HG03457 (cell line): ENCODE data around the gene HLA-B.
"Not testable (repeated sequence)": the region's sequence is repeated elsewhere in the genome, so short reads cannot be mapped to it uniquely, and the experiment has no call there.

ENCODE experiments used
- ATAC-seq: cut with Tn5 transposase; IDR thresholded peaks from one replicate; pipeline ENCODE4 v1.9.1; 2021; ENCODE audit warnings: moderate number of reproducible peaks; ENCODE audit not compliant: unreplicated experiment

The HLA-B gene

DNA sequence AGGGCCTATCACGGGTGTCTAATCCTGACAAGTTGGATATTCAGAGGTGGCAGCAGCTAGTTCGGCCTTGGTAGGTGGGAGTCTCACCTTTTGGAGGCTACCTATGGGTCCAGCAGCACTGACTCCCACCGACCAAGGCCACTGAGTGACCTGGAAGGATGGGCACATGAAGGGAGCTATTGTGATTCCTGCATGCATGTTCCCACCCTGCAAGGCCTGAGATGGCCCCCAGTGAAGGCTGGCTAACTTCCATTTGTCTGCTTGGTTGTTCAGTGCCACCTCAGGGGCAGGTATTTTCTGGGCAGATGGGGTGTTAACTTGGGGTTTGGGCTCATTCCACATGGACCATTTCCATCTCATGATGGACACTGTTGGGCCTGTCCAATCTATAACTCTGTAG, 28.1 kb upstream of the HLA-B start:
- ATAC-seq, result no peak

DNA sequence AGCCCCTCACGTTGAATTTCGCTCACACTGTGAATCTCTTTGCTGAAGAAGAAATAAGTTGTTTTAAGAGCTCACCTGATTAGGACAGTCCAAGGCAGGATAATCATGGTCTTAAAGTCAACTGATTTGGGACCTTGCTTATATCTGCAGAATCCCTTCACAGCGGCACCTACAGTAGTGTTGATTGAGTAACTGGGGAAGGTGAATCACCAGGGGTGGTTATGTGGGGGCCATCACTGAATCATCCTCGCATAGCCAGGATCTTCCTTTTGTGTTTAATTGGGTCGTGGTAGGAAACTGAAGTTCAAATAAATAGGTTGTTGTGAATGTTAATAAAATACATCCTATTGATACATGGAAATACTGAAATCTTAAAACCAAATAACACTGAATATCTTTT, 26.2 kb upstream of the HLA-B start:
- no peak for ATAC-seq

DNA sequence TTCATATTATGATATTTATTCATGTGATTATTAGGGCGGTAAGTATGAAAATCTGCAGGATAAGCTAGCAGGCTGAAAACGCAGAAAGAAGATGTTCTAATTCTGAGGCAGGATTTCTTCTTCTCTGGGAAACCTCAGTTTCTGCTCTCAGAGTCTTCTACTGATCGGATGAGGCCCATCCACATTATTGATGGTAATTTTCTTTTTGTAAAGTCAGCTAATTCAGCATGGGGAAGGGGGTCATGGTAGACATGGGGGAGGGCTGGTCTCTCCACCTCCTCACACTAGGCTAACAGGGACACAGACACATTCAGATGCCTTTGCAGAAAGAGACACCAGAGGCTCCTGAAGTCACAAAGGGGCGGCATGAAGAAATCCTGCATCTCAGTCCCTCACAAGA, 24.7 kb upstream of the HLA-B start:
- ATAC-seq, result no peak

DNA sequence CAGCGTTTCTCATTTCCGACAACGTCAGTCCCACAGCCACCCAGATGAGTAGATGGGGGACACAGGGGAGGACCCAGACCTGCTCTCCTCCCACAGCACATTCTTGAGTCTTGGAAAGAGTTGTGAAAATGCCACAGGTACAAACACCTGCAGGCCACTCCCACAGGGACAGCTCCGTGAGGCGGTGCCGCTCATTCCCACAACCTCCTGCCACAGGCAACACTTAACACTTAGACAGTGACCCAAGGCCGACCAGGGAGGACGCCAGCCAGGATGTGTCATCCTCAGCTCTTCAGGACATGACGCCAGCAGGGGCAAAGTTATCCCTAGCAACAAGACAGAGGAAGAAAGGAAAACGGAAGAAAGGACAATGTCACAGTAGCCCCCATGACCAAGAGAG, 22.9 kb upstream of the HLA-B start:
- no peak for ATAC-seq

DNA sequence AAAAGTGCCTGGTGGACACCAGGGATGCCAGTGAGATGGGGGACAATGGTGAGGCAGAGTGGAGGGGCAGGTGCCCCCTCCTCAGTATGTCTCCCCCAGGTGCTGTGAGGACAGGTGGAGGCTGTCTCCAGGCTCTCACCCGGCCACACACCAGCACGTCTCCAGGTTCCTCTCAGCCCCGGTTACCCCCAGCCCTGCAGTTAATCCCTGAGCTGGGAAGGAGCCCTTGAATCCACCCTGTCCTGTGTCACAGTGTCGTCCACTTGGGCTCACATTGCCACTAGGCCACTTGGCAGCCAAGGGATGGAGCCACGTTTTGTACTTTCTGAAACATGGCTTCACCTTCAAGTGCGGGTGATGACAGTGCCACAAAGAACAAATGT, 21.7 kb upstream of the HLA-B start:
- no peak for ATAC-seq

DNA sequence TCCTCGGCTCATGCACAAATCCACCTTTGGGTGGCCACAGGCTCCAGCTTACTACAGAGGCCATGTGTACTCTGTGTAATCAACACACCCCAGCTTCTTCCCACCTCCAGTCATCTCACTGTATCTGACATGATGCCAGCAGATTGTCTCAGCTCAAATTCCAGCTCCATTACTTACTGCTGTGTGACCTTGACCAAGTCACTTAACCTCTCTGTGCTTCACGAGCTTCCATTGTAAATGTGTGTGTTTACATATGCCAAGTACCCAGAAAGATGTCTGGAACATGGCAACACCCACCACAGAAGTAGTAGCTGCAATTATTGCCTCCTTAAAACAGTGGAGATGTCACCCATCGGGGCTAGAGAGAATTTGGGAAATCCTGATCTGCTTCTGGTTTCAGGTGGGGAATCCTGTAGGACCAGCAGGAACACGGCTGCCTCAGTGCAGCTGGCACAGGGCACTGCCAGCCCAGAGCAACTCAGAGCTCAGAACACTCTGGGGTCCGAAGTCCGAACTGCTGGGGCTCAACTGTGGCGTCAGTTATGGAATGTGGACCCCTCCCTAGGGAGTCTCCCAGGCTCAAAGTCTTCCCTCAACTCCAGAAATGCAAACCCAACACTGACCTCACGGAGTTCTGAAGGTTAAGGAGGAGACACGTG, 21.2 kb upstream of the HLA-B start:
- no peak for ATAC-seq

DNA sequence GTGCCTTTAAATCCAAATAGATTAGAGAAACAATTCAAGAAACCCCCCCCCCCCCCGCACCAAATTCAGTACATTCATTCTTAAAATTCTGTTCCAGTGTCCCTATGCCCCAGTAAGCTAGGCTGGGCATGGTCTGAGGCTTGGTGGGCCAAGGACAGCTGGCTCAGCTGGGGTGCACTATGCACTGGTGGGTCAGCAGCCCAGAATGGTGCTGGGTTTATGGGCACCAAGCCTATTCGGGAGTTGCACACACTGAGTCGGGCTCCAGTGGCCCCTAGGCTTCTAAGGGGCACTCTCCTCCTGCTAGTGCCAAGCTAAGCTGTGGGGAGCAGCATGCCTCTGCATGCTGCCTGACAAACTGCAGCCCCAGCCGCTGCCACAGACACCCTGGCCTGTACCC, 20.1 kb upstream of the HLA-B start:
- ATAC-seq, result no peak

DNA sequence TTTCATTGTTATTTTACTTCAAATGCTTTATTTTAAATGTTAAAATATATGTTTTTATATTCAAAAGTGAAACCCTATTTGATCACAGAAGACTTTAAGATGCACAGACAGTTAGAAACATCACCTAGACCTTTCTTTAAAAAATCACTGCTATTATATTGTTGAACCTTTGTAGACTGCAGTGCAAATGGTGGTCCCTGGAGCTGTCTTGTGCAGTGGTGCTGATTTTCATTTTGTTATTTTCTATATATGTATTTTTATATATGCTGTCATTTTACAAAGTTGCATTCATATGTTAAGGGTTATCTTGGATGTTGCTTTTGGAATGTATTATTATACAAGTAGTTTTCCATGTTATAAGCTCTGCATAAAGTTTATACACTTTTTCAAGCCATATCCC, 18.7 kb upstream of the HLA-B start:
- ATAC-seq, result no peak

DNA sequence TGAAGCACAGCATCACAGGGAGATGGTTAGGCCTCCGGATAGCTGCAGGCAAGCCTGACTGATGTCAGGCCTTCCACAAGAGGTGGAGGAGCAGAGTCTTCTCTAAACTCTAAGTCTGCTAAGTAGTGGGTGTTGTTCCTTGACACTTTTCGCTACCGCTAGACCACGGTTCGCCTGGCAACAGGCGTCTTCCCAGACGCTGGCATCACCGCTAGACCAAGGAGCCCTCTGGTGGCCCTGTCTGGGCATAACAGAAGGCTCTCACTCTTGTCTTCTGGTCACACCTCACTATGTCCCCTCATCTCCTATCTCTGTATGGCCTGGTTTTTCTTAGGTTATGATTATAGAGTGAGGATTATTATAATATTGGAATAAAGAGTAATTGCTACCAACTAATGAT, 17.1 kb upstream of the HLA-B start:
- ATAC-seq, result not testable (repeated sequence)

DNA sequence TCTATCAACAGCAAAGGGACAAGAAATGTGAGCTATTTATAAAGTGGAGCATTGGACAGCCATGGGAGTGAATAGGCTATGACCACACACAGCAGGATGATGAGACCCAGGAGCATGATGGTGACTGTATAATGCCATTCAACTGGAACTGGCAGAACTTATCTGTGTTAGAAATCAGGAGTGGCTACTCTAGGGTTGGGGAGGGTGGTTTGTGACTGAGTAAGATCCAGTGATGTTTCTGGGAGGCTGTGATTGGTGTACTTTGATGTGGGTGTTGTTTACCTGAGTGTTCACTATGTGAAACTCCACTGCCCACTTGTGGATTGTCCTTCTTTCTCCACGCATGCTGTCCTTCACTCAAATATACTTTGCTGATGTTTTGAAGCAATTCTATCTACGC, 11.5 kb upstream of the HLA-B start:
- no peak for ATAC-seq

DNA sequence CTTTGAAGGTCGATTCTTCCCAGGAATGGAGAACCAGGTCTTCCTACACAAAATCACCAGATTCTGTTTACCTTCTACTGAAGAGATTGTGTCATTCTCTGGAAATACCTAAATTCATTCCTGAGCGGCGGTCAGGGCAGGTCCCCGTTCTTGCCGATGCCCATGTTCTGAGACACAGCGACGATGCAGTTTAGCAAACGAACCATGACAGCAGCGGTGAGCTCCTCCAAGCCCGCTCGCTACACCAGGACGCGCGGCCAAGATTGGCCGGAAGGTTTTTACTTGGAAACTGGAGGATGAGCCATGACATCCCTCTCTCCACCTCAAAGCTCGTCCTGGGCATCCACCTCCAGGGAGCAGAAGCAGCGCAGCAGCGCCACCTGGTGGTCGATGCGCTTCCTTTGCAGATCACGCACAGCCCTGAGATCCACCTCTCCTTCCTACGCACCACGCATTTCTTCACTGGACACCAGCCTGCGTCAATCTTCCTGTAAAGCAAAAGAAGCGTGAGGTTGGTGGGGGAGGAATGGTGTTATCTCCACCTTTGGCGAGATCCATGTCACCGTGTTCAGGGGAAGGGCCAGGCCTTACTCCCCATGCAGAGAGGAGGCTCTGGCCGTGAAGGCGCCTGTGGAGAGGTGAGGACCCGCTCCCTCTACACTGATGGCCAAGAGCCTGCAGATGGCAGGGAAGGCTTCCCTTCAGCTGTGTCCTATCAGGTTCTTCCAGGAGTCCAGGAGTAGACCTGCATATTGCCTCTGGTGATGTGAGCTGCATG, 9.9 kb upstream of the HLA-B start:
- ATAC-seq, result no peak

DNA sequence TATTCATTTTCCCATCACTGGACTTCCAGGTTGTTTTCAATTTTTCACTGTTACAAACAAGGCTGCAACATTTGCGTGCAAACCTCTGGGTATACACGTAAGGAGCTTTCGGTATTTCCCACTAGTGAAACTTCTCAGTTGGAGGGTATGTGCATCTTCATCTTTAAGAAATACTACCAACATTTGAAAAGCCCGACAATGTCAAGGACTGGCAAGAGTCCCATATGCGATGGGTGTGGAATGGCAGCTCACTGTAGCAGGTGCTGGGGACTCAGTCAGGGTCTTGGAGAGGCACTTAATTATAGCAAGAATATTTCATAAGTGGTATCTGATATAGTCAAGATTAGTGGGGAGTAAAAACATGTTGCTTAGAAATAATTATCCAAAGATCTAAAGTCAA, 8.9 kb upstream of the HLA-B start:
- no peak for ATAC-seq

DNA sequence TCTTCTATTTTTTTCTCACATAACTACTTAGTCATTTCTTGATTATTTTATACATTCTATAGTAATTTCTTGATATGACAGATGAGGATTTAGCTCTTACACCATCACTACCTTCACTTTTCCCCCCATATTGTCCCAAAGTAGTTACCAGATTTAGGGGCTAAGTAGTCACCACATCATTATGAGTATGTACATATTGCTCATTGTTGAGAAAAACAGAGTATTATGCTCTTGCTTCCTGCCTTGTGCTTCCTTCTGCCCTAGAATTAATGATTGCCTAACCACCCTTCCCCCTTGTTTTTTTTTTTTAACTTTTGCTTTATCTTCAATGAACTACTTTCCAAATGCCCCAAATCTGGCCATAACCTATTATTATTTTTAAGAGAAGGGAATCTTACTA, 6.8 kb upstream of the HLA-B start:
- ATAC-seq, result no peak

DNA sequence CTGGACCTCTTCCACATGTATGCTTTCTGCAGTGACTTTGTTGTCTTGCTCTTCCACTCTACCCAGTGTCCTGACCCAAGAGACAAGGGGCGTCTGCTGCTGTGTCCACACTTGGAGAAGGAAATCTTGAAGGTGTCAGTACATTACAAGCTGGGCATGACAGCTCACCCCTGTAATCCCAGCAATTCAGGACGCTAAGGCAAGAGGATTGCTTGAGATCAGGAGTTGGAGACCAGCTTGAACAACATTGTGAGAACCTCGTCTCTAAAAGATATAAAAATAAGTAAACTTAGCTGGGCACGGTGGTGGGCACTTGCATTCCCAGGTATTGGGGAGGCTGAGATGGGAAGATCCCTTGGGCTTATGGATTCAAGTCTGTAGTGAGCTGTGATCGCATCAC, 5.8 kb upstream of the HLA-B start:
- ATAC-seq, result no peak

DNA sequence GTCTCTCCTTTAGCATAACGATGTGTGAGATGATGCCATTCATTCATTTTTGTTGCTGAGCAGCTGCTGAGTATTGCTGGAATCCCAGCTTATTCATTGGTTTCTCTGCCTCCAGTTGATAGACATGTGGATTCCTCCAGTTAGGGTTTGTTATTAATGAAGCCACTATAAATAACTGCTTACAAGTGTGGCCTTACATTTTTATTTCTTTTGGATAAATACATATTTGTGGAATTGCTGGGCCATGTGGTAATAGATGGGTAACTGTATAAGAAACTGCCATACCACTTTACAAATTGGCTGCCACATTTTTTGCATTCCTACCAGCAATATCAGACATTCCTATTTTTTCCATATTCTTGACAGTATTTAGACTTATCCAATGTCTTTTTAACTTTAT, 2.6 kb upstream of the HLA-B start:
- no peak for ATAC-seq

DNA sequence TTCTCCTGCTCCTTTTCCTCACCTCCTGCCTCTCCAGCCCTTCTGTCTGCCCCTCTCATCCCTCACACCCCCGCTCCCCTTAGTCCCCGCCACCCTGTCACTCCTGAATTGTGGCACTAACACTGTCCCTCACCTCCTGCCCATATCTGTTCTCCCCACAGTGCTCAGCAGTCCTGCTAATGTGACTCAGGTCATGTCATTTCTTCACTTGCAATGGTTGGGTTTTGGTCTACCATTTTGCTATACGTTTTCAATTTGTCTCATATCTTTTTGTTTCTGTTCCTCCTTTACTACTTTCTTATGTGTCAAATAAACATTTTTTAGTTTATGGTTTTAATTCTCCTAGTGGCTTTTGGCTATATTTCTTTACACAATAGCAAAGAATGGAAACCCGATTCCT, 1.3 kb upstream of the HLA-B start:
- no peak for ATAC-seq

DNA sequence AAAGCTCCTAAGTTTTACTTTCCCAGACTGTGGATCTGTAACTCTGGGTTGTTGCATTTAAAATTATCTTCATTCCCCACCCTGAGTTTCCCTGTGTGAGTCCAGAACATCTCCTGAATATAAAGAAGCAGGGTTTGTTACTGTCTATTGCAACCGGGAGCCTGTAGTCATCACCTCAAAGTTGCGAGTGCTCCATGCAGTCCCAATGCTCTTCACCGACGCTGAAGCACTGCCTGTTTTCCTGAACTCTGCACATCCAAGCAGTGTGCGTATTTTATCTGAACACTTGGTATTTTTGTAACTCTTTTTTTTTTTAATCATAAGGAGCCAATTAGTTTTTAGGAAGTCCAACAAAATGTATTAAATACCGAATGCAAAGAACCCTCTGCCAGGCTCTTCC, 907 bp upstream of the HLA-B start:
- ATAC-seq, result no peak

DNA sequence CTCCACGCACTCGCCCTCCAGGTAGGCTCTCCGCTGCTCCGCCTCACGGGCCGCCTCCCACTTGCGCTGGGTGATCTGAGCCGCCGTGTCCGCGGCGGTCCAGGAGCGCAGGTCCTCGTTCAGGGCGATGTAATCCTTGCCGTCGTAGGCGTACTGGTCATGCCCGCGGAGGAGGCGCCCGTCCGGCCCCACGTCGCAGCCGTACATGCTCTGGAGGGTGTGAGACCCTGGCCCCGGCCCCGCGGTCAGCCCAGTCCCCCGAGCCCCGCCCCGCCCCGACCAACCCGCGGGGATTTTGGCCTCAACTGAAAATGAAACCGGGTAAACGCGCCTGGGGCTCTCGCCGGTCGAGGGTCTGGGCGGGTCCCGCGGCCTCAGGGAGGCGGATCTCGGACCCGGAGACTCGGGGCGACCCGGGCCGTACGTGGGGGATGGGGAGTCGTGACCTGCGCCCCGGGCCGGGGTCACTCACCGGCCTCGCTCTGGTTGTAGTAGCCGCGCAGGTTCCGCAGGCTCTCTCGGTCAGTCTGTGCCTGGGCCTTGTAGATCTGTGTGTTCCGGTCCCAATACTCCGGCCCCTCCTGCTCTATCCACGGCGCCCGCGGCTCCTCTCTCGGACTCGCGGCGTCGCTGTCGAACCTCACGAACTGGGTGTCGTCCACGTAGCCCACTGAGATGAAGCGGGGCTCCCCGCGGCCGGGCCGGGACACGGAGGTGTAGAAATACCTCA, 598 bp downstream of the HLA-B start:
- ATAC-seq, result no peak

DNA sequence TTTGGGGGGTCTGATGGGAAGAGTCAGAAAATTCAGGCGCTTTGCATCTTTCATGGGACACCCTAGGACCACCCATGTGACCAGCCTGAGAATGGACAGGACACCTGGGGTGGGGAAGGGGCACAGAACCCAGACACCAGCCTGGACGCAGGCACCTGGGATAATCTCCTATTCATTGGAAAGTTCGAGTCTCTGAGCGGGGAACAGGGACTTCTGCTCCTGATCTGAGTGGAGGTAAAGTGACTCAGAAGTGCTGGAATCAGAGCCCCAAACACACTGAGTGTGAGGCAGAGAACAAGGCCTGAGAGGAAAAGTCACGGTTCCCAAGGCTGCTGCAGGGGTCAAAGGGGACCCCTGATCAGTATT, 1.4 kb downstream of the HLA-B start:
- ATAC-seq, result no peak

DNA sequence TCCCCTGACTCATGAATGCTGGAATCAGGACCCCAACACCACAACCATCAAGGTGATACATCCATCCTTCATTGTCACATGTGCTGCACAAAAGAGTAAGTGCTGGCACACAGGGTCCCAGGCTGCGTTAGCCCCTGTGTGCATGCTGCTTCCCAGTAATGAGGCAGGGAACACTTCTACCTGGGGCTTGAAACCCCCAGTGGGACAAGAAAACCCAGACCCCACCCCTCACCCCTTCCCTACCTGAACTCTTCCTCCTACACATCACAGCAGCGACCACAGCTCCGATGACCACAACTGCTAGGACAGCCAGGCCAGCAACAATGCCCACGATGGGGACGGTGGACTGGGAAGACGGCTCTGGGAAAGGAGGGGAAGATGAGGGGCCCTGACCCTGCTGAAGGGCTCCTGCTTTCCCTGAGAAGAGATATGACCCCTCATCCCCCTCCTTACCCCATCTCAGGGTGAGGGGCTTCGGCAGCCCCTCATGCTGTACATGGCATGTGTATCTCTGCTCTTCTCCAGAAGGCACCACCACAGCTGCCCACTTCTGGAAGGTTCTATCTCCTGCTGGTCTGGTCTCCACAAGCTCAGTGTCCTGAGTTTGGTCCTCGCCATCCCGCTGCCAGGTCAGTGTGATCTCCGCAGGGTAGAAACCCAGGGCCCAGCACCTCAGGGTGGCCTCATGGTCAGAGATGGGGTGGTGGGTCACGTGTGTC, 2.0 kb downstream of the HLA-B start:
- no peak for ATAC-seq

DNA sequence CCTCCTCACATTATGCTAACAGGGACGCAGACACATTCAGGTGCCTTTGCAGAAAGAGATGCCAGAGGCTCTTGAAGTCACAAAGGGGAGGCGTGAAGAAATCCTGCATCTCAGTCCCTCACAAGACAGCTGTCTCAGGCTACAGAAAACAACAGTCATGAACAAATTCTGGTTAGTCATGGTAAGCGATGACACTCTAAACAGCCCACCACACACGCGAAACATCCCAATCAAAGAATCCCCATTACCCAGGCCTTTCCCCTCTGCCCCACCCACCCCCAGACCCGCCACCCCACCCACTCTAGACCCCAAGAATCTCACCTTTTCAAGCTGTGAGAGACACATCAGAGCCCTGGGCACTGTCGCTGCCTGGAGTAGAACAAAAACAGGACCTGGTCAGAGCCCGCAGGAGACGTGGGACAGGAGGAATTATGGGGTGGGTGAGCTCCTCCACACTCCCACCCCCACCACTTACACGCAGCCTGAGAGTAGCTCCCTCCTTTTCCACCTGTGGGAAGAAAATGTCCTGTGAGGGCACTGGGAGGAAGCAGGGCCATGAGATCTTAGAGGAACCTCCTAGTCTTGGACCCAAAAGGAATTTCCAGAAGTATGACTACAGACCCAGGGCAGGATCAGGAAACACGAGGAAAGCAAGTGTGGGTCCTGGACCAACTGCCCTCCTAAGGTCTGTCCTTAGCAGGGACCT, 2.7 kb downstream of the HLA-B start:
- no peak for ATAC-seq
